ENCODE data around the gene DUSP5.

Gene DUSP5

DNA sequence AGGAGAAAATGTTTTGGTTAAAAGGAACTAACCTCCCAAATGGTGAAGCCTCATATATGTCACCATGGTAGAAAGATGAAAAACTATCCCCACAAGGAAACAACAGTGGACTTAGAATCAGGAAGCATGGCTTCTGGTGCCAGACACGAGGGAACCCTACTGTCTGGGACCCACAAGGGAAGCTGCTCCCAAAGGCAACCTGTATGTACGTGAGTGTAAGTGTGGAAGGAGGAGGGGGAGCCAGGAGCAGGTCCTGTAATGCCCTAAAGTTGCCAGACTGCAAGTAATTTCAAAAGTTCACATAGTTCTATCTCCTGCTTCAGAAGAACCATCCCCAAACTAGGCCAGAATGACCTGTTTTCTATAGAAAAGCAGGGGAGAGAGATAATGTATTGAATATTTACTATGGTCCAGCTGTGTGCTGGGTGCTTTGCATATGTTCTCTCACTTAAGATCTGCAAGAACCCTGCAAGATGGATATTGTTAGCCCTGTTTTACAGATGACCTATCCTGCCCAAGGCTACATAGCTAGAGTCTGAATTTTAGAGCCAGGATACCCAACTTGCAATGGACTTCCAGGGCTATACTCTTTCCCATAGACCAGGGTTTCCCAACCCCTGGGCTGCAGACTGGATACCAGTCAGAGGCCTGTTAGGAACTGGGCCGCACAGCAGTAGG lies 19.2 kb downstream of the DUSP5 start:
- TF ChIP-seq, protein P1, sequence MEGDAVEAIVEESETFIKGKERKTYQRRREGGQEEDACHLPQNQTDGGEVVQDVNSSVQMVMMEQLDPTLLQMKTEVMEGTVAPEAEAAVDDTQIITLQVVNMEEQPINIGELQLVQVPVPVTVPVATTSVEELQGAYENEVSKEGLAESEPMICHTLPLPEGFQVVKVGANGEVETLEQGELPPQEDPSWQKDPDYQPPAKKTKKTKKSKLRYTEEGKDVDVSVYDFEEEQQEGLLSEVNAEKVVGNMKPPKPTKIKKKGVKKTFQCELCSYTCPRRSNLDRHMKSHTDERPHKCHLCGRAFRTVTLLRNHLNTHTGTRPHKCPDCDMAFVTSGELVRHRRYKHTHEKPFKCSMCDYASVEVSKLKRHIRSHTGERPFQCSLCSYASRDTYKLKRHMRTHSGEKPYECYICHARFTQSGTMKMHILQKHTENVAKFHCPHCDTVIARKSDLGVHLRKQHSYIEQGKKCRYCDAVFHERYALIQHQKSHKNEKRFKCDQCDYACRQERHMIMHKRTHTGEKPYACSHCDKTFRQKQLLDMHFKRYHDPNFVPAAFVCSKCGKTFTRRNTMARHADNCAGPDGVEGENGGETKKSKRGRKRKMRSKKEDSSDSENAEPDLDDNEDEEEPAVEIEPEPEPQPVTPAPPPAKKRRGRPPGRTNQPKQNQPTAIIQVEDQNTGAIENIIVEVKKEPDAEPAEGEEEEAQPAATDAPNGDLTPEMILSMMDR (IDR thresholded peaks at IDR 0.05; ENCODE audit: control insufficient read depth, insufficient read depth, low read depth, low read length, missing control alignments), result no peak
- DNase-seq (ENCODE audit: low read depth), result no peak
- no peak overlapping the region for H3K4me3 ChIP-seq (ENCODE audit: control insufficient read depth, low read depth, low read length)

- H3K4me3 ChIP-seq (ENCODE audit: control insufficient read depth, low read depth, low read length), result no peak overlapping the region
- TF ChIP-seq, protein P1 (IDR thresholded peaks at IDR 0.05; ENCODE audit: control insufficient read depth, insufficient read depth, low read depth, low read length, missing control alignments), result no peak
- no peak for DNase-seq (ENCODE audit: low read depth)
Measured at GRCh38 chr10:110522365-110522988, 24.8 kb downstream of the DUSP5 start.

GRCh38 chr10:110523736-110524135 lies 26.0 kb downstream of the DUSP5 start:
- TF ChIP-seq, protein P1 (IDR thresholded peaks at IDR 0.05; ENCODE audit: control insufficient read depth, insufficient read depth, low read depth, low read length, missing control alignments), result no peak
- DNase-seq (ENCODE audit: low read depth), result no peak
- no peak overlapping the region for H3K4me3 ChIP-seq (ENCODE audit: control insufficient read depth, low read depth, low read length)

- H3K4me3 ChIP-seq (ENCODE audit: control insufficient read depth, low read depth, low read length), result no peak overlapping the region
- TF ChIP-seq, protein P1 (IDR thresholded peaks at IDR 0.05; ENCODE audit: control insufficient read depth, insufficient read depth, low read depth, low read length, missing control alignments), result no peak
- no peak for DNase-seq (ENCODE audit: low read depth)
Measured at GRCh38 chr10:110524179-110524858, 26.6 kb downstream of the DUSP5 start.

DNA sequence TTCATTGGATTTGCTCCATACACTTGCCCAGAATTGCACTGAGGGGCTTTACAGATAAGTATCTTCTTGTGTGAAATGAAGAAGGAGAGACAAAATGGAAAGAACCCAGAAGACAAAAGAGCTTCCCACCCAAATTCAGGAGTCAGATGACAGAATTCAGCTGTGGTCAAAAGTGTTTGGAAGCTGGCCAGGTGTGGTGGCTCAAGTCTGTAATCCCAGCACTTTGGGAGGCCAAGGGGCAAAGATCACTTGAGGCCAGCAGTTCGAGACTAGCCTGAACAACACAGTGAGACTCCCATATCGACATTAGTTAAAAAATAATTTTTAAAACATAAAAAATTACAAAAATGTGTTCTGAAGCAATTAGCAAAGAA lies 27.1 kb downstream of the DUSP5 start:
- TF ChIP-seq, protein P1 (IDR thresholded peaks at IDR 0.05; ENCODE audit: control insufficient read depth, insufficient read depth, low read depth, low read length, missing control alignments), result no peak
- DNase-seq (ENCODE audit: low read depth), result no peak

GRCh38 chr10:110525349-110526260 lies 27.9 kb downstream of the DUSP5 start:
- no peak for DNase-seq (ENCODE audit: low read depth)
- TF ChIP-seq, protein P1 (IDR thresholded peaks at IDR 0.05; ENCODE audit: control insufficient read depth, insufficient read depth, low read depth, low read length, missing control alignments), result no peak
- no peak overlapping the region for H3K4me3 ChIP-seq (ENCODE audit: control insufficient read depth, low read depth, low read length)

More for the DNA sequence above, 27.1 kb downstream of the DUSP5 start:
- H3K4me3 ChIP-seq (ENCODE audit: control insufficient read depth, low read depth, low read length), result no peak overlapping the region

All from AG09309 (cell line).